Right renal pelvis (tissue), 4 donors: Measurements from ENCODE around the gene GDPGP1. TPM values are rescaled to one million over a fixed set of nuclear protein-coding genes. Genes with fewer than 3 reads are reported as not detected.
"Not testable (repeated sequence)": the region's sequence is repeated elsewhere in the genome, so short reads cannot be mapped to it uniquely, and the experiment has no call there.

Source experiments
- DNase-seq, 4 donors: peaks; one replicate each; pipeline ENCODE4 v3.0.0-alpha.2; 2013; ENCODE audit warnings: low read depth in 4 of 4, low spot score in 3 of 4, missing footprints in 1 of 4
- polyA plus RNA-seq, 4 donors: library from polyadenylated mRNA; unstranded; fragments of 120-200 nt; gene quantifications; one replicate each; pipeline ENCODE4 v1.2.1, GENCODE V29; 2013; ENCODE audit not compliant: insufficient read length in 4 of 4

The GDPGP1 gene, protein sequence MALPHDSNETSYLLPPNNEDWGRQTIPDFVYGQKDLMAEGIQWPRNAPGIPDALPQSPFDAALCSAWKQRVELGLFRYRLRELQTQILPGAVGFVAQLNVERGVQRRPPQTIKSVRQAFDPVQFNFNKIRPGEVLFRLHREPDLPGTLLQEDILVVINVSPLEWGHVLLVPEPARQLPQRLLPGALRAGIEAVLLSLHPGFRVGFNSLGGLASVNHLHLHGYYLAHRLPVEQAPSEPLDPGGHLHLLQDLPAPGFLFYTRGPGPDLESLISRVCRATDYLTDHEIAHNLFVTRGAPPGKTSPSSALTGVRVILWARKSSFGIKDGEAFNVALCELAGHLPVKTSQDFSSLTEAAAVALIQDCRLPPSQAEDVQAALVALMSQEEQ
- polyA plus RNA-seq, result 1 to 10 TPM; 3.2 to 4.5 (median 4.1) TPM

DNA sequence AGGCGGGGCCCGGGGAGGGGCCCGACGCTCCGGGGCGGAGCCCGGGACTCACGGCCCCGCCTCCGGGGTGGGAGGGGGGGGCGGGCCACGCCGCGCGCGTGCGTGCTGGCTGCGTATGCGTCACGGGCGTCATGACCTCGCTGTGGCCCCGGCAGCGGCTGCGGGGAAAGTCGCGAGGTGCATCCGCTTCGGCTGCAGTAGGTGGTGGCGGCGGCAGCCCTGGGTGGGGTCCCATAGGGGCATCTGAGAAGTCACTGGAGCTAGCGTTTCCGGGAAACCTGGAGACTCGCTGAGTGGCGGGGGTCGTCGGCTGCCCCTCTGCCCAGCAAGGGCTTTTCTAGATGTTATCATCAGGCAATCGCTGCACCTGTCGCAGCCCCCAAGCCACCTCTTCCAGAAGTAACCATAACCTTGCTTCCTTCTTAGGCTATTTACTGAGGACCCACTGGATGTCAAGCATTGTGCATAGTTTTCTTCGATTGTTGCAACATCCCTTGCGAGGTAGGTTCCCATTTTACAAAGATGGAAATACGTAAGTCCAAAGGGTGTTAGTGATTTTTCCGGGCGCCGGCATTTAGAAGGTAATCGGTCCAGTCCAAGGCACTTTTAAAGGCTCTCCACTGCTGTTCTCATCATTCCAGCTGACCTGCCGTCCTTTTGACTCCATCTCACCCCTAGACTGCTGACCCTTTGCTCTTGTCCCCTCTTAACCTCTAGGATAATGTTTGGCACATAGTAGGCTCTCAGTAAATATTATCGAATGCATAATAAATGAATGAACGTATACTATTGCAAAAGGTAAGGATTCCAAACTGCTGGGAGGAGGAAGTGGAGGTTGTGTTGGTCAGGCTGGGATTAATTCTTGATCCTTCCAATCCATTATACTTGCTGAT is at the start of gene GDPGP1:
GDPGP1 (plus strand) TSS at position 114 of the 893 bp plus-strand sequence. CDS start 6,700 bp downstream, outside the sequence.
- peak in 1 of 4 donors; percentile 84 for DNase-seq

DNA sequence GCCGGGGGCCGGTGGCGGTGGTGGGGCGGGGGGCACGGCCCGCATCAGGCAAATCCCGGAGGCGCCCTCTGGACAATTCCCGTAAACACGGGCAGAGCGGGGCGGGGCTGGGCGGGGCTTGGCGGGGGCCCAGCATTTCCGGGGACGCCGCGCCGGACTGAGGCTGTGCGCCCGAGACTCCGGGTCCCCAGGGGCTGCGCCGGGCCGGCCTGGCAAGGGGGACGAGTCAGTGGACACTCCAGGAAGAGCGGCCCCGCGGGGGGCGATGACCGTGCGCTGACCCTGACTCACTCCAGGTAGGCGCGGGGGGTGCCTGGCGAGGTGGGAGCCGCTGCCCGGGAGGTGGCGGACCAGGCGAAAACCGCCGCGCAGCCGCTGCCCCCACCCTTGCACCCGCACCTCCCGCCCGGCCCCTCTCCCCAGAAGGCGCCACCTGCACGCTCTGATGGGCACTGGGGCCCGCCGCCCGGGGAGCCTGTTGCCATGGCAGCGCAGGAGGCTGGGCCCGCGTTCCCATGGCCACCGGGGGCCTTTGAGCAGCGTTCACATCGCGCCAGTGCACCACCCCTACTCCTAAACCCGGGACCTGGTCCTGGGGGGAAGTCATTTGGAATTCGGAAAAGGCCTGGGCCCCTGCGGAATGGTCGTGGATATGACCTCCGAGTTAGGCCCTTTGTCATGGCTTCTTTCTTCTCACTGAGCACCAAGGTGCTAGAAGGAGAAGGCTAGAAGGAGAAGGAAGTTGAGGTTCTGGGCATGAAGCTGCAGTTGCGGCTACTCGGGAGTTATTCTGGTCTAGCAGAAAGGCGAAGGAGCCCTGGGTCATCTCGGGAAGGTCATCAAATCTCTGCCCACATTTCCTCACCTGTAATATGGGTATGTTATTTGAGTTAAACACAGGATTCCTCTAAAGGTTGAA is 49.0 kb upstream of the GDPGP1 start:
- no peak for DNase-seq

DNA sequence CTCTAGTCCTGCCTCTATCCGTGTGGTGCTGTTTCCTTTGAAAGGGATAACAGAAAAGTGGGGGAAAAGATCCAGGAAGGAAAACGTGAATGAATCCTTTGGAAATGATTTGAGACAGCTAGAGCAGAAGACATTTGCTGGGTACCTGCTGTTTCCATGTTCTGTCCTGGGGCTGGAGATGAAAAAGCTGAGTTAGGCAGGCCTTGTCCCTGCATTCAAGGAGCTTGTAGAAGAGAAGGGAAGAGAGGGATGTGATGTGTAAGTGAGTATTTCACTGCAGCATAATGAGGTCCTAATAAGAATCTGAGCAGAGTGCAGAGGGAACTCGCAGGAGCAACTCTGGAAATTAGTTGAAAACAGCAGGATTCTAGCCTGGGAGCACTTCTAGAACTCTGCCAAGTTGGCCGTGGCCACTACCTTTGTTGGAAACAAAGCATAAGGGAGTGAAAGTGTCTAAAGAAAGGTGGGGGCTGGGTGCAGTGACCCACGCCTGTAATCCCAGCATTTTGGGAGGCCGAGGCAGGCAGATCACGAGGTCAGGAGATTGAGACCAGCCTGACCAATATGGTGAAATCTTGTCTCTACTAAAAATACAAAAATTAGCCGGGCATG is 46.6 kb upstream of the GDPGP1 start:
- no peak for DNase-seq

DNA sequence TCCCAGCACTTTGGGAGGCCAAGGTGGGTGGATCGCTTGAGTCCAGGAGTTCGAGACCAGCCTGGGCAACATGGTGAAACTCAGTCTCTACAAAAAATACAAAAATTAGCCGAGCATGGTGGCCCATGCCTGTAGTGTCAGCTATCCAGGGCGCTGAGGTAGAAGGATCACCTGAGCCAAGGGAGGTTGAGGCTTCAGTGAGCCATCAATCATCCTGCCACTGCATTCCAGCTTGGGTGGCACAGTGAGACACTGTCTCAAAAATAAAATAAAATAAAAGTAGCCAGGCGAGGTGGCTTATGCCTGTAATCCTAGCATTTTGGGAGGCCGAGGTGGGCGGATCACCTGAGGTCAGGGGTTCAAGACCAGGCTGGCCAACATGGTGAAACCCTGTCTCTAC is 45.9 kb upstream of the GDPGP1 start:
- not testable (repeated sequence) for DNase-seq

DNA sequence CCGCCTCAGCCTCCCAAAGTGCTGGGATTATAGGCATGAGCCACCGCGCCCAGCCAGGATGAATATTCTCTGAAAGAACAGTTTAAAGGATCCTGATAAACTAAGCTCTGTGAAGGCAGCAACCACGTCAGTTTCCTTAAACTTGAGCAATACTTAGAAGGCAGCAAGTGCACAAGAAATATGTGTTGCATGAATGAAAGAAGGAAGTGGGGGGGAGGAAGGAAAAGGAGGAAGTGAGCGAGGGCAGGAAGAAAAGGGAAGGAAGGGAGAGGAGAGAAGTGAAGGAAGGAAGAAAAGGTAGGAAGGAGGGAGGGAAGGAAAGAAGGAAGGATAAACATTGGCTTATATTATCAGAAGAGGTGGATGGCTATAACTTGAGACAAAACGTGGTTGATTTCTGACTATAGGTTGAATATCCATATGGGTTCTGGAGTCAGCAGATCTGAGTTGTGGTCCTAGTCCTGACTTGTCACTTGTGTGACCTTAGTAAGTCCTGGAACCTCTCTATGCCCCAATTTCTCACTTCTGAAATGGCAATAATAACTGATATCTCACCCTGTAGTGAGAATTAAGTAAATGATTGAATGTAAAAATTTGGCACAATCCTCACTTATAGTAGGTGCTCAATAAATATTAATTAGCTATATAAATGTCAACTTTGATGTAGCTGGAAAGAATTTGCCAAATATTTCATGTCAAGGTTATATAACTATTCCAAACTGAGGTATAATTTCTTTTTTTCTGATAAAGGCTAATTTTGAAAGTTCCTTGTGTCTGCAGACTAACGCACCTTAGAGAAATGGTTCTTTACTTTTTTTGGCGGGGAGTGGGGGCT is 44.9 kb upstream of the GDPGP1 start:
- no peak for DNase-seq

DNA sequence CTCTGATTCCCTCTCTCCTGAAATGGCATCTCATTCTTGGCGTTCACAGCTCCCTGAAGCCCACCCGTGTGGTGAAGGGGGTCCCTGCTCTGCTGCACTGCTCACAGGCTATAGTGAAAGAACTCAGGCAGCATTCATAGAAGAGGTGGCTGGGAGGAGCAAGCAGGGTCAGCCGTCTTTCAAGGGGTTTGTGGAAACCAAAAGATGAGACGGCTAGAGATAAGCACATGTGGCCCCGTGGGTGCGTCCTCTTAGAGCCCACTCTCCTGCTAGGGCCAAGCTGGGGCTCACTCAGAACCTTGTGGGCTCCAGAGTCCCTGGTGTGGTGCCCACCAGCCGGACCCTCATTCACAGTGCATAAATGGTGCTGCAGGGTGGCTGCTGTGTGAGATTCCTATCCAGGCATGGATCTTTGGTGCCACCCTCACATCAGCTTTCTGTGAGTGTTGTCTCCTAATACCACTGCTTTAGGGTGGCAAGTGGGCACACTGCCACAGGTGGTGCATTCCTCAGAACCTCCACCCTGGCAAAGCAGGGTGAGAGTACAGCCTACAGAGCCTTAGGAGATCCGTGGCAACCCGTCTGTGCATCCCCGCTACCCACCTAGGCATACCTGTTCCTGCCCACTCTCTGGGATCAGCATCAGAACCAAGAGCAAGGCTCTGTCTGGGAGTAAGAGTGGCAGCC is 44.1 kb upstream of the GDPGP1 start:
- no peak for DNase-seq

DNA sequence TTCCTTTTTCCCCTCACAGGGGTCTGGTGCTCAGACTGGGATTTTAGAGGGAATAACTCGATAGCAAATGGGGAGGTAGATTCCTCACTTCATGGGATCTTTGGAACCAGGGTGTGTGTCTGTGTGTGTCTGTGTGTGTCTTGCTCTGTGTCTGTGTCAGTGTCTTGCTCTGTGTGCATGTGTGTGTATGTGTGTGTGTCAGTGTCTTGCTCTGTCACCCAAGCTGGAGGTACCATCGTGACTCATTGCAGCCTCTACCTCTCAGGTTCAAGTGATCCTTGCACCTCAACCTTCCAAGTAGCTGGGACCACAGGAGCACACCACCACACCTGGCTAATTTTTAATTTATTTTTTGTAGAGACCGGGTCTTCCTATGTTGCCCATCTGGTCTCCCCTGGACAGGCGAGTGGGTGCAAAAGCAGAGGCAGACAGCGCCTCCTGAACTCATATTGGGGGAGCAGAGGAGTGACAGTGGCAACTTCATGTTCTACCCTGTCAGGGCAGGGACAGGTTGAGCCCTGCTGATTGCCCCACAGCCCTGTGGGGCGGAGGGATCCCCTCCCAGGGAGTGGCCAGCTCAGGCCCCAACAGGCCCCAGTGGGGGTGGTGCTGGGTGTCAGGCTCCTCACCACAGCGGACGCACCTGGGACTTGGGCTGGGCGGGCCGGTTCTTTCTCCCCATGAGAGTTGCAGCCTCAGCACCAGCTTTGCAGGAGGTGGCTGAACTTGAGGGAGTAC is 43.2 kb upstream of the GDPGP1 start:
- DNase-seq, result no peak

DNA sequence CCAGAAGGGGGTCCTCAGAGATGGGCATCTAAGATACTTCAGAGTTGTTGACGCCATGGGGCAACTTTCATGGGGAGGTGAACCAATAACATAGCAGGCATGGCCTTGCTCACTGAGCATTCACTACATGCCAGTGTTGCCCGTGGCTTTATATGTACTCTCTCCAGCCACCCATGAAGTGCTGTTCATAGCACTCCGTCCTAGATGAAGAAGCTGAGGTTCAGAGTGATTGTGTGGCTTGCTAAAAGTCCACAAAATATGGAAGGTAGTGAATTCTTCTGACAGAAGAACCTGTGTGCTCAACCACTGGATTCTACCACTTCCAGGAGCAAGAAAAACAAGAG is 42.7 kb upstream of the GDPGP1 start:
- no peak for DNase-seq

DNA sequence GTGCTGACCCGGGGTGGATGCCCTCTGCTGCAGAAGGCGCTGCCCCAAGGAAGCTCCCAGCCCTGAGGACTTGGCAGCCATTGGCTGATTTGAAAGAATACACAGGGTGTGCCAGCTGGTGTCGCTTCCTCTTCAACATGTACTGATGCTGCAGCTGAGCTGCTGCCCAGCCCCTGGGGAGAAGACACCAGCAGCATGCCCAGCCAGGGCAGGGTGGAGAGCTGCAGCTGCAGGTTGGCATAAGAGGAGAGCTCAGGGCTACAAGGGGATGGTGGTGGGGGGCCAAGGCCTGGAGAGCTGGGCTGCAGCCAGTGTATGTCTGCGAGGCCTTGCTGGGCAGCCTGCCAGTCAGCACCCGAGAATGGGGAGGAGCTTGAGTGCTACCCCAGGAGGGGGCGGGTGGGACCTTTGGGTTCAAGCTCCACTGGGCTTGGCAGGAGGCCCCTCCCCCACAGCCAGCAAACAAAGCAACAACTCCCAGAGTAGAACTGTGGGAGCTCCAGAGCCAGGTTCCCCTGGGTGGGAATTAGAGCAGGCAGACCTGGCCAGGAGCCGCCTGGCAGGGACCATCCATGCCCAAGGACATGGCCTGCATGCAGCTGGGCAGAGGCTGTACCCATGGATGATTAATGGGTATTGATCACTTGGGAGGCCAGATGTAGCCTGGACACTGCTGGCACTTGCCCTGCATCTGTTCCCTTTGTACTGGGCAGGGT is 42.1 kb upstream of the GDPGP1 start:
- peak in 3 of 4 donors; percentile 71 to 87 (median 72) for DNase-seq

DNA sequence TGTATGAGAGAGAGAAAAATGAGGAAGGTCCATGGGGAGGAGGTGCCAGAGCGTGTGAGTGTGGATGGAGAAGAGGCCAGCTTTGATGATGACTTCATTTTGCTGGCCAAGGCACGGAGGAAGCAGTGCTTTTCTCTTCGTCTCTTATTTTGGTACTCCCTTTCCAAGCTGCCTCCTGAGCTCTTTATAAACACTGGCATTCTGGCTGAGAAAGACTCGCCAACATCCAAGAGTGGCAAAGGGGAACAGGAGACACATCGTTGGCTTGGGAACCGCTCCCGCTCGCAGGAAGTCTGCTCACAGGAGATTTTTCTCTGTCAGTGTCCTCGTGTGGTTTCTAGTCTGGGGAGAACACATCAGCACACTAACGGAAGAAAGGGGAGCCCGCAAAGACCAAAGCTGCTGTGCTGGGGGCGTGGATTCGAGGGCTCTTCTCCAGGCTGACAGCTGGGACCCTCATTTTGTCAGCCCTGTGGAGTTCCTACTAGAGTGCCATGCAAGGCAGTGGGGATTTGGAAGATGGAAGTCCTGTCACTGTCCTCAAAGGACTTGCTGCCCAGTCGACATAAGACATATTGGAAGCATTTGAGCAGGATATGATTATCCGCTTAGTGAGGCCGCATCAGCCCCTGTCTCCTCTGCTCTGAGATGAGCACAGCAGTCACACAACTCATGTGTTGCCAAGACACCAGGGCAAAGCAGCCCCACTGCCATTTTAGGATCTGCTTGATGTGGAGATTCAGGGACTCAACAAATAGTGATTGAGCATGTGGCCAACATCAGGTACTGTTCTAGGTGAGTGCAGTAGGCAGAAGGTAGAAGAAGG is 40.8 kb upstream of the GDPGP1 start:
- no peak for DNase-seq

DNA sequence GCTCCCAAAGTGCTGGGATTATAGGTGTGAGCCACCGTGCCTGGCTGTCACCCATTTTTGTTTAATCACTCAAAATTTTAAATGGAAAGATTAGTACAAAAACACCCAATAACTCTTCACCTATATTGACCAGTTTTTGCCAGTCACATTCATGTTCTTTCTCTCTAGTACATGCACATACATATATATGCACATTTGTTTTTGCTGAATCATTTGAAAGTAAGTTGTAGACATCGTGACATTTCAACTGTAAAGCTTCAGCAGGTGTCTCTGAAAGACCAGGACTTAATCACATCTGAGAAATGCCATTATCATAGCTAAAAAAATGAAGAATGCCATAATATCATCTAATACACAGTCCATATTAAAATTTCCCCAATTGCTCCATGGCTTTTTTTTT is 39.4 kb upstream of the GDPGP1 start:
- no peak for DNase-seq

DNA sequence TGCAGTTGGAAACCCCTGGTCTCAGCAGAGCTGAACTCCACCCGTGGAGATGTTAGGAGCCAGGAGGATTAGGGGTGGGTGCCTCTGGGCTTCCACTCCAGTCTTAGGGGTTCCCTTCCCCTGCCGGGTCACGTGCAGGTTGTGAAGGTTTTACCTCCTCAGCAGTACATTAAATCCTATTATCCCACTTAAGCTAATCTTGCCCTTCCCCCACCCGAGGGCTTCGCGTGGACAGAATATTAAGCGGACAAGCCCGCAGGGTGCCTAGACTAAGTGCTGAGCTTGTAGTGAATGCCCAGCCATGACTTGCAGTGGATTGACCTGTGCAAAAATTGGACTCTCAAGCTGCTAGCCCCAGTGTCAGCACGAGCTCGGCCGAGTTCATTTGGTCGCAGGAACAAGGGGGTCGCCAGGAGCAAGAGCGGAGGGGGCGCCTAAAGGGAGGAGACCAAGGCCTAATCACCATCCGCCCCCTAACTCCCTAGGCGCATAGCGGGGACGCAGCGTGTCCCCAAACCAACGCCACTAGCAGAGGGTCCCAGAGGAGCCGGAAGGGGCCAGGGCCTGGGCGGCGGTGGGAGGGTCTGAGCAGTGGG is 33.4 kb upstream of the GDPGP1 start:
- no peak for DNase-seq

DNA sequence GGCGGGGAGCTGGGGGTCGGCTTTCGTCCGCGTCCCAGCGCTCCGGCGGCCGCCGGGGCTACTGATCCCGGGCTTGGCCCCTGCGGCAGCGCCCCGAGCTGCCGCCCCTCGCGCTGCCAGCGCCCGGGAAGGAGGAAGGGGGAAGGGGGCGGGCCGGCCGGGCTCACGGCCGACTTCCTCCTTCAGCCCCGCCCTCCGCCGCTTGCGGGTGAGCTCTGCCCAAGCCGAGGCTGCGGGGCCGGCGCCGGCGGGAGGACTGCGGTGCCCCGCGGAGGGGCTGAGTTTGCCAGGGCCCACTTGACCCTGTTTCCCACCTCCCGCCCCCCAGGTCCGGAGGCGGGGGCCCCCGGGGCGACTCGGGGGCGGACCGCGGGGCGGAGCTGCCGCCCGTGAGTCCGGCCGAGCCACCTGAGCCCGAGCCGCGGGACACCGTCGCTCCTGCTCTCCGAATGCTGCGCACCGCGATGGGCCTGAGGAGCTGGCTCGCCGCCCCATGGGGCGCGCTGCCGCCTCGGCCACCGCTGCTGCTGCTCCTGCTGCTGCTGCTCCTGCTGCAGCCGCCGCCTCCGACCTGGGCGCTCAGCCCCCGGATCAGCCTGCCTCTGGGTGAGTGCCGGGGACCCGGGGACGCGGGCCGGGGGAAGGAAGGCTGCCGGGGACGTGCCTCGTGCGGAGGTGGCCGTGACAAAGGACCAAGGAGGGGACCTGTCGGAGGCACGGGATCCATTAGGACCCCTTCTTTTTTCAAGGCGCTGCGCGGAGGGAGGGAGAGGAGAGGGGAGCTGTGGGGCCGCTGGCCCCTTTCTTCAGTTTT is 32.7 kb upstream of the GDPGP1 start, which contains the start of gene SEMA4B:
SEMA4B (plus strand) TSS at position 201 of the 814 bp plus-strand sequence; CDS start at position 450, 249 bp downstream.
- DNase-seq, result peak in 1 of 4 donors; percentile 58

DNA sequence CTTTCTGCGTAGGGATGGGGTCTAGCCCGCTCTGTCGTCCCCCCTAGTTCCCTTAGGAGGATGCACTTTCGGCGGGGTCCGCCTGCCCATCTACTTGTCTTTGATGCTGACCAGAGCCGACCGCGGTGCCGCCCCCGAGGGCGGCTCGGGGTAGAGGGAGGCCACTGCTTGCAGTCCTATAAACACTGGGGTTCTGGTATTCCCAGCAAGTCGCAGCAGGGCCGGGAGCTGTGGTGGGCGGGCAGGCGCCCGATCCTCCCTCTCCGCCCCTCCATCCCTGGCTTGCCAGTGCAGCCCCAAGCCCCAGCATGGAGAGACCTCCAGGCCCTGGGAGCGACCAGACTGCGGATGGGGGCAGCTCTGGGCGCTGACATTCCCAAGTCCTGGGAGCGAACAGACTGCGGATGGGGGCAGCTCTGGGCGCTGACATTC is 32.0 kb upstream of the GDPGP1 start:
- no peak for DNase-seq

DNA sequence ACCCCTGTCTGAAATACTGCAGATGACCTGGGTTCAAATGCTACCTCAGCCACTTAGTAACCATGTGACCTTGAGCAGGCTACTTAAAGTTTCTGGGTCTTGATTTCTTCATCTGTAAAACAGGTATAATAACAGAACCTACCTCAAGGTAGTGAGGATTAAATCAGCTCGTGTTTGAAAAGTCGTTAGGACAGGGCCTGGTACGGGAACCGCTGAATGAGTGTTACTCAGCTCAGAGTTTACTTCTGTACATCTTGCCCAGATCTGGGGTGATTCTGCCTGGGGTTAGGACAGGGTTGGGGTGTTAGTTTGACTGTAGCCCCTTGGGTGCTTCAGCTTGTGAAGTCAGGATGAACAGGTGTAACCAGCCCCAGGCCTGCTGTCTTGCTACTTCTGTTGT is 31.1 kb upstream of the GDPGP1 start:
- DNase-seq, result no peak
